Amniotic epithelial cell (primary cell): ENCODE data around the gene MAP7D2.
A peak's percentile ranks its signal among the peaks of the same experiment; 100 is the strongest.

Experiments used
- DNase-seq: peaks from one replicate; pipeline ENCODE4 v3.0.0-alpha.2; 2010; ENCODE audit warnings: low read depth

Gene MAP7D2

DNA sequence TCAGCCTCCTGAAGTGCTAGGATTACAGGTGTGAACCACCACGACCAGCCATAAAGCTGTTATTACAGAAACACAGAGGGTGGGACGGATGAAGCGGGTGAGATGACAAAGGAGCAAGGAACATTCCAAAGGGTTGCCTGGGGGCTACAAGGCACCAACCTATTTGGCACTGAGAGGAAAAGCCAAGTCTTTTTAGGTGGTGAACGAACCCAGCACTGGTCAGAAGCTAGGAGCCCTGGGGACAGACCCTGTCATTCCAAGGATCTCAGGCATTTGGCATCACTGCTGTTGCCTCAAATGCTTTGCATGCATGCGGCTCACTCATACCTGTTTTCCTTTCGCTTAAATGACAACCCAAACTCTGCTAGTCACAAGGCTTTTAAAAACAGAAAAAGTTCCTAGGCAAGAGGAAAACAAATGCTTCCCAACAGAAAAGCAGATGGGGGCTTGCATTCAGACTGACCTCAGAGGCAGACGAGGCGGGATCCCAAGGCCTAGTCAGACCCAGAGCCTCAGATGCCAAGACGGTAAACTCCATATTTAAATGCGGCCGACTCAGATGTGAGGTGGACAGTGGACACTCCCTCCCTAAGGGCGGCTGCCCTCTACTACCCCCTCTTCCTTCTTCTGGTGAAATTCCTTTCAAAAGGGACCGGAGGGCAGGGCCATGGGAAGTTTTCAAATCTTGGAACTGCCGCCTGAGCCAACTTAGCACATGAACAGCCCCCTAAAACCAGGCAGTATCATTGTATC lies 4.5 kb downstream of the MAP7D2 start:
- no peak for DNase-seq

DNA sequence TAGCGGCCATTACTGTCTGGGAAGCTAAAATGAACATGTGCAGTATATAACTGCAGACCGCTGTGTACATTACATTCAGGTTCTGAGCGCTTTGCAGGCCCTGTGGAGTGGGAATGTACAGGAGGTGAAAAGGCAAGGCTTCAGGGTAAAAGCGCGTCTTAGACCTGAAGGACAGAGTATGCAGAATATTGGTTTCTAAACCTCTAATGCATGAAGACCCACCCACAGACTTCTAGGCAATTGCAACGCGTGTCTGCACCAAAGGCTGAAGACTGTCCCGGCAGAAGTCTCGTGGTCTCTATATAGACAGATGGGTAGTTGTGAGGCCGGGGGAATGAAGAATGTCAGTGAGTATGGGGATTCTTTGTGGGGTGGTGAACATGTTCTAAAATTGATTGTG lies 5.4 kb downstream of the MAP7D2 start:
- no peak for DNase-seq

DNA sequence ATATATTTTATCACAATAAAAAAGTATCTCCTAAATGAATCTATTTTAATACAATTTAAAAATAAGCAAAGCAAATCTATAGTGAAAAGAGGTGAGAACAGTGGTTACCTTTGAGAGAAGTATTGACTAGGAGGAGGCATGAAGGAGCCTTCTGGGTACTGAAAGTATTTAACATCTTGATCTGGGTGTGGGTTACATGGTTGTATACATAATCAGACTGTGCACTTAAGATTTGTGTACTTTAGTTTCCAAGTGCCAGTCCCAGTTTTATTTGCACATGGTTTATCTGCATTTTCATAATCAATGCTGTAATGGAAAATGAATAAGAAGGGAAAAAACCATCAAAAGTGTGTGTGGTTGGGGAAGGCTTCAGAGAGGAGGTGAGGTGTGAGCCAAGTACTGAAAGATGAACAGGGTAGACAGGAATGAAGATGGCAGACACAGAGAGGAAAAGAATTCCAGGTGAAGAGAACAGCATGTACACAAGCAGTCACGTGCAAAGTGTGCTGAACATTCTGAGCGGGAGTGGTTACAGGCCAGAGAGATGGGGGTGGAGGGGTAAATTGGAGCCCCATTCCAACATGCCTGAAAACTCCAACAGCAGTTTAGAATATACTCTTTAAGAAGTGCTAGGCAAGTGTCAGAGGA lies 14.6 kb downstream of the MAP7D2 start:
- no peak for DNase-seq

DNA sequence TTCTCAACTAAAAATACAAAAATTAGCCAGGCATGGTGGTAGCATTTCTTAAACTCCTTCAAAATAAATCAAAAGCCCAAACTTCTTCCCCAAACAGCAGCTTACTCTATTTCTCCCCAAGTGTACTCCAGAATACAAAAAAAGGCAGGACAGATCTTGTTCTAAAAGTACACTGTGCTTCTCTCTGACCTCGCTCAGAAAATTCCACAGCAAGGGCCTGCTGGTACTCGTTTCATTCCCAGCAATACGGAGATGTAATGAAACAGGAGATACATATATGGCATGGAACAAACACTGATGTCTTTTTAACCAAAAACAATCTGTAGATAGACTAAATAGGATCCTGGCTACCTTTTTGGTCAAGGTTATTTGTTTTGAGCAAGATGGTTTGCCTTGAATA lies 25.2 kb downstream of the MAP7D2 start:
- no peak for DNase-seq

- DNase-seq = no peak
Measured at GRCh38 chrX:20089845-20090244, 26.9 kb downstream of the MAP7D2 start.

GRCh38 chrX:20080277-20080676 lies 36.4 kb downstream of the MAP7D2 start:
- DNase-seq = no peak

DNA sequence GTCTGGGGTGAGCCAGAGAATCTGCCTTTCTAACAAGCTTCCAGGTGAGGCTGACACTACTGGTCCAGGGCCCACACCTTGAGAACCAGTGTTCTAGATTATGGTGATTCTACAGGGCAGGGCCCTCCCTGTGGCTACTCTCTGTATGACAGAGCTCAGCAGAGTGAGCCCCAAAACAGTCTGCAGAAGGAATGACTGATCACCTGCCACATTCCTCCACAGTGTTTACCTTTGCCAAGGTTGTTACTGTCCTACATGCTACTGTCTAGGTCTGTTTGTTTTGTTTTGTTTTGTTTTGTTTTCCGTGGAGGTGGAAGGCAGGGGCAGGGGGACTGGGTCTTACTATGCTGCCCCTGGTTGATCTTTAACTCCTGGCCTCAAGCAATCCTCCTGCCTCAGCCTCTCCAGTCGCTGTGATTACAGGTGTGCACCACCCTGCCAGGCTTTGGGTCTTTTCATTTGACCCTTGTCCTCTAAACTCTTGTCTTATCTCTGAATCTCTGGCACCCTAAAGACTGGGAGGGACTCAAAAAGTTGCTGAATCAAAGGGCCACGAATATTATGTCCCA lies 45.1 kb downstream of the MAP7D2 start:
- no peak for DNase-seq

- peak; percentile 81 for DNase-seq
Measured at GRCh38 chrX:20067709-20068561, 48.8 kb downstream of the MAP7D2 start.

DNA sequence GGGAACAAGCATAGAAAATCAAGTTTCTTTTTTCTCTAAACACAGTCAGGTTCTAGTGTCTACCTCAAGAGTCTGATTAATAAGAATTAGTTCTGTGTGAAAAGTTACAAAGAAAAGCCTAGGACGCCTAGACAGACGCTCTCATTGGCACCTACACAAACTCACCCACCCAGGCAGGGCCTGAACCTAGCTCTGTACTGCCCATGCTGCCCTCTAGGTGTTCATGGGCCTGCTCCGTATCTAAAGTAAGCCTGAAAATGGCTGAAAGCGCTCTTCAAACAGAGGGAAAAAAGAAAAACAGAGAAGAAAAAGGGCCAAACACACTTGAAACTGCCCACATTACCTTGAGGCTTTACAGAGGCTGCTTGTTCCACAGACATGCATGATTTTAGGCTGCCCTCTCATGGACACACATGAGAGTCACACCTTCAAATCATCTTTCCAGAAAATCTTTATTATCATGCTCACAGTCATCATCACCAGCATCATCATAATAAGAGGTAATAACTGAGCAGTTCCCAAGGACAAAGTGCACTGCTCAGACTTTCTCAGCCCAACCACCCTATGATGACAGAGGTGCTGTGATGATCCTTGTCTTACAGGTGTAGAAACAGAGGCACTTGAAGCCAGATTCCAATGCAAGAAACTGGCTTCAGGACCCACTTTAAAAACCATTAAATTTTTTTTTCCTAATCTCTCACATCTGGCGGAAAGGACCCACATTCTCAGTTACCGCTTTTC lies 49.6 kb downstream of the MAP7D2 start:
- DNase-seq = peak; percentile 57

GRCh38 chrX:20063716-20064351 lies 52.9 kb downstream of the MAP7D2 start:
- no peak for DNase-seq

GRCh38 chrX:20063153-20063552 lies 53.6 kb downstream of the MAP7D2 start:
- no peak for DNase-seq

DNA sequence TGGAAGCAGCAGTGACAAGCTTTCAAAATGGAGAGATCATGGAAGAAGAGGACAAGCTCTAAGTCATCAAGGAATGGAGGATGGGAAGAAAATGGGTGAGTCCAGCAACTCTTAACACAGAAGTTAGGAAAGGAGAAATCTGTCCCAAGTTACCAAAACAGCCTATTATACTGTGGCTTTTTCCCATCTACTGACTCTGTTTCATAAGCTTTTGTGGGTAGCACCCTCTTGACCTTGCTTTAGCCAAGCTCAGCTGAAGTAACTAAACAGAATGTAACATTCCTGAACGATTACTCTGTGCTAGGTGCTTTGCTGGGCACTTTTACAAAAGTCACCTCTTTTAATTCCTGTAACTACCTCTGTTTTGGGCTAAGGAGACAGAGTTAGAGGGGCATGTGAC lies 54.9 kb downstream of the MAP7D2 start:
- peak; percentile 77 for DNase-seq

- DNase-seq = no peak
Measured at GRCh38 chrX:20060961-20061748, 55.6 kb downstream of the MAP7D2 start.

- DNase-seq = no peak
Measured at GRCh38 chrX:20059467-20060128, 57.1 kb downstream of the MAP7D2 start.

GRCh38 chrX:20057479-20057878 lies 59.2 kb downstream of the MAP7D2 start:
- DNase-seq = no peak

- no peak for DNase-seq
Measured at GRCh38 chrX:20056704-20057103, 60.0 kb downstream of the MAP7D2 start.

- no peak for DNase-seq
Measured at GRCh38 chrX:20053537-20053936, 63.2 kb downstream of the MAP7D2 start.

- no peak for DNase-seq
Measured at GRCh38 chrX:20046864-20047263, 69.8 kb downstream of the MAP7D2 start.

GRCh38 chrX:20046223-20046622 lies 70.5 kb downstream of the MAP7D2 start:
- DNase-seq = no peak

DNA sequence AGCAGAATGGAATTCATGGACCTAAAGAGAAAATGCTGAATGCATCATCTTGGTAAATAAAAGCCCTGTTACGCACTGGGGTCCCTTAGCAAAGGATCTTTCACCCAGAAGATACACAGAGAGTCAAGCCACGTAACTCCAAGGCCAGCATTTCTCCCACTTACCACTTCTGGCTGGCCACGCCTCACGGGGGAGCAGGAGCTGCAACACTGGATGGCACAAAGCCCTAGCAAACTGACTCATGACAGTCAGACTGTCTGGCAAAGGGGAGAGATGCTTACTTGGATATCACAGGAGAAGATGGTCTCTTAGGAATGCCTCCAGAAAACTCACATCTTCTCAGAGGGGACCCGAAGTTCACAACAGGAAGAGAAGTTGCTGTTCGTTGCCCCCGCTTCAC lies 74.5 kb downstream of the MAP7D2 start:
- DNase-seq = peak; percentile 13
